HG02852 (cell line): ENCODE measurements around the gene ADD3.
A peak's percentile ranks its signal among the peaks of the same experiment; 100 is the strongest.
"Not testable (repeated sequence)": the region's sequence is repeated elsewhere in the genome, so short reads cannot be mapped to it uniquely, and the experiment has no call there.

Source experiments
- ATAC-seq: cut with Tn5 transposase; IDR thresholded peaks from one replicate; pipeline ENCODE4 v1.9.1; 2021; ENCODE audit warnings: mild to moderate bottlenecking, moderate library complexity; ENCODE audit not compliant: unreplicated experiment

ADD3 gene

DNA sequence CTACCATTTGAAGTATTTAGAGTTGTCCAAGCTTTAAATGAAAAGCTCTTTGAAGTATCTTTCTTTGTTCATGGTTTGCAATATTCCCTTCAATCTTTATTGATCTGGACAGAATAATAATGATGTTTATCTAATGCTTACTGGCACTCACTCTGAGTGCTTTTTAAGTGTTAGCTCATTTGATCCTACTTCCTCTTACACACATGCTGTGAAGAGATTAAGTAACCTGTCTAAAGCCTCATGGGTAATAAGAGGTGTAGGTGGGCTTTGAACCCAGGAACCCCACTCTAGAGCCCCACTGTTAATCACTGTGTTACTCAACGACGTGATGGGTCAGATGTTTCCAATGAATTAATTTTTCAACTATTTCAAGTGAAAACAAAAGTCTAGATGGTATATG, 31.1 kb upstream of the ADD3 start:
- no peak for ATAC-seq

GRCh38 chr10:109977382-109977806, 30.4 kb upstream of the ADD3 start:
- no peak for ATAC-seq

DNA sequence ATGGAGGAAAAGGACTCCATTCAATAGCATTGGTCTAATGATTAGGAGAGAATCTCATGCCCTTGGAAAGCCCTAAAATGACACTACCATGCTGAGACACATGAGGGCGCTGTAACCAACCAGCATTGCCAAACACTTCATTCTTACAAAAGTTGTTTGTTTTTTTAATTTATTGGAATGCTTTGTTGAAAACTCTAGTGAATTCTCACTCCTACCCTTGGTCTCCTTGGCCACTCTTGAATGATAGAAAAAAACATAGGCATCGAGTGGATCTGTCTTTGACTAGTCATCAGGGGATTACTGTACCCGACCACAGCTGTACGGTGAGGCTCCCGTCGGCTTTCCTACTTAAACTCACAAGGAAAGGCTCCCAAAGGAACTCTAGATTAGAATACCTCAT, 29.3 kb upstream of the ADD3 start:
- no peak for ATAC-seq

GRCh38 chr10:109979215-109979614, 28.6 kb upstream of the ADD3 start:
- ATAC-seq = no peak

- no peak for ATAC-seq
These were observed 26.1 kb upstream of the ADD3 start for GRCh38 chr10:109981650-109982049.

DNA sequence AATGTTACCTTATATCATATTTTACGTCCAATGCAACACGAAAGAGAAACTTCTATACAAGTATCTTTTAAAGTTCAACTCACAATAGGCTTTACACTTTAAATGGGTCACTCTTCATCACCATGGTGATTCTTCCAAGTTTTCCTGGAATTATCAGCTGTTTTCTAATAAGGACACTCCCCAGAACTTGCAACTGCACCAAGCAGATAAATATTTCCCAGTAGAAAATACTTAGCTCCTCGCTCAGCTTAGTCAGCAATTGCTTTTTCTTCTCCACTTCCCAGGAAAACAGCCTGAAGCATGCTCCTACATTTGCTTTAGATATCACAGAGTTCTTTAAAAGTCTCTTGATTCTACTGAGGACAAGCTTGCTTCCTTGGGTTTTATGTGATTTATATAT, 25.7 kb upstream of the ADD3 start:
- ATAC-seq = no peak

DNA sequence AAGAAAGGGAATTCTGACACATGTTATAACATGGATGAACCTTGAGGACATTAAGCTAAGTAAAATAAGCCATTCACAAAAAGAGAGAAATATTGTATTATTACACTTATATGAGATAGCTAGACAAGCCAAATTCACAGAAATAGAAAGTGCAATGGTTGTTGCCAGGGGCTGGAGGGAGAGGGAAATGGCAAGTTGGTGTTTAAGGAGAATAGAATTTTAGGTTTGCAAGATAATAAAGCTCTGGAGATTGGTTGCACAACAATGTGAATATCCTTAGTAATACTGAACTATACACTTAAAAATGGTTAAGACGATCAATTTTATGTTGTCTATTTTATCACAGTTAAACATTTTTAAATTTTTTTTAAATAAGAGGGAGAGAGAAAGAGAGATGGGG, 25.0 kb upstream of the ADD3 start:
- no peak for ATAC-seq

- no peak for ATAC-seq
These were observed 23.8 kb upstream of the ADD3 start for GRCh38 chr10:109984013-109984412.

DNA sequence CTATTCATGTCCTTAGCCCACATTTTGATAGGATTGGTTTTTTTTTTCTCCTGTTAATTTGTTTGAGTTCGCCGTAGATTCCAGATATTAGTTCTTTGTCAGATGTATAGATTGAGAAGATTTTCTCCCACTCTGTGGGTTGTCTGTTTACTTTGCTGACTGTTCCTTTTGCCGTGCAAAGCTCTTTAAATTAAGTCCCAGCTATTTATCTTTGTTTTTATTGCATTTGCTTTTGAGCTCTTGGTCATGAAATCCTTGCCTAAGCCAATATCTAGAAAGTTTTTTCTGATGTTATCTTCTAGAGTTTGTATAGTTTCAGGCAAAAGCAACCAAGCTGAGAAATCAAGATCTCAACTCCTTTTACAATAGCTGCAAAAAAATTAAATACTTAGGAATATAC, 22.0 kb upstream of the ADD3 start:
- not testable (repeated sequence) for ATAC-seq

DNA sequence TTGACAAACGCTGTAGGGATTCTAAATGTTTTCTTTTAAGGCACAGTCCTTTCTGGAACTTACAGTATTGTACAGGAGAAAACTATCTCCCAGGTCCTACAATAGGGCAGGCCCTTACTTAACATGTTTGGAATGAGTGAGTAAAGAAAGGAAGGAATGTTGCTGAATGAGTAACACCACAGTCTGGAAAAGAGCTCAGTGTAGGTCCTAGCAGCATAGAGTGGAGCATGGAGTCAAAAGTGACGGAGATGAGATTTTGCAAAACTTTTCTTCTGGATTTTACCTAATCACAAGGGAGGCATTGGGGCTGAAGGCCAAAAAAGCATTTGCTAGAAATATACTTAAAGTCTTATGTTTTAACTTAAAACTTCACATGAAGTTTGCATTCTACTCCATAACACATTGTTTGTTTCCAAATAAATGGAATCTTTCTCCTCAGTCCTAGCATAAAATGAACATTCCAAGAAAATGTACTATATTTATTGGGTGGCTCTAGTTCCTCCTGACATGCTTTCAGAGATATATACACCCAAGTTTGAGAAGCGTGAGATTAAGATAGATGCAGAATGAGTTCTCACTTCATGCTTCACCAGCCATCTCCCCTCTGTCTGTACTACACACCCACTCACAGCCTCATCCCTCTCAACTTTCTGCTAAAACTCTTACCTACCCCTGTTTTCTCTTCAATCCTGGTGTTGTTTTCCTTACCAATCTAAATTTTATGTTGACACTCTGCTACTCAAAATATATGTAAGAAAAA, 20.2 kb upstream of the ADD3 start:
- no peak for ATAC-seq

- no peak for ATAC-seq
These were observed 19.6 kb upstream of the ADD3 start for GRCh38 chr10:109988212-109988596.

DNA sequence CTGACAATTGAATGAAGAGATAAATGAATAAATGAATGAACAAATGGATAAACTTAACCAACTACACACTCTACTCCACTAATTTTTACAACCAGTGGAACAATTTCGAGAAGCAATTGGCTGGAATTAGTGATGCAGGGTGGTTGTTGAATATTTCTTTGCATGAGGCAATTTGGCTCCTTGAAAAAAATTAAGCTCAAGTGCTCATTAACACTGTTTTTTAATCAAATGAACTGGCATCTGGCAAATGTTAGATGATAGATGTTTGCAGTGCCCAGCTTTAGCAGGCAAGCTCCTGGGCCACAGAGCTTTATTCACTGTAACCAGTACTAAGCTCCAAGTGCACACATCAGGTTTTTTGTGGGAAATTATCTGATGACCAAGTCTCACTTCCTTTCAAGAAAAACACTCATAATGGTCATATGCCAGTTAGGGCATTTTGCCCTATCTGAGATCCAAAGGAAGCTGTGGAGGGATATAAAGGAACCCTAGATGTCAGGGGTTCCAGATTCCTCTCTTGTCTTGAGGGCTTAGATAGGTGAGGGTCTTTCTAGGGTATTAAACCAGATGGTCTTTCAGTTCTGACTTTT, 16.4 kb upstream of the ADD3 start:
- ATAC-seq = no peak

DNA sequence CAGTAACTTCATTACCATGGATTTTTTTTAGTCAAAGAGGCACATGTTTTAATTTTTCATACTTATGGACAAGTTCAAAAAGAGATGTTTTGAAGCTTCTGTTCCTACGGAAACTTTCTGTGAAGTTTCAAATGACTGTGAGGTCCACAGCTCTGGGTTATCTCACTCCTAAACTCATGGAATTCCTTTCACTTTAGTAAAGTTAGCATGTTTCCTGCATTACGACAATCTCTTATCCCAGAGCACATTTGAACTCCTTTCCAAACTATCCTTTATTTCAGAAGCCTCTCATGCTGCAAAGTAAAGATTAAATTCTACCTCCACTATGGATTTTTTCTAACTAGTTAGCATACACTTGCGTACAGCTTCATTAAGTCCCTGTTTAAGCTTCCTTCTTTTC, 15.3 kb upstream of the ADD3 start:
- no peak for ATAC-seq

DNA sequence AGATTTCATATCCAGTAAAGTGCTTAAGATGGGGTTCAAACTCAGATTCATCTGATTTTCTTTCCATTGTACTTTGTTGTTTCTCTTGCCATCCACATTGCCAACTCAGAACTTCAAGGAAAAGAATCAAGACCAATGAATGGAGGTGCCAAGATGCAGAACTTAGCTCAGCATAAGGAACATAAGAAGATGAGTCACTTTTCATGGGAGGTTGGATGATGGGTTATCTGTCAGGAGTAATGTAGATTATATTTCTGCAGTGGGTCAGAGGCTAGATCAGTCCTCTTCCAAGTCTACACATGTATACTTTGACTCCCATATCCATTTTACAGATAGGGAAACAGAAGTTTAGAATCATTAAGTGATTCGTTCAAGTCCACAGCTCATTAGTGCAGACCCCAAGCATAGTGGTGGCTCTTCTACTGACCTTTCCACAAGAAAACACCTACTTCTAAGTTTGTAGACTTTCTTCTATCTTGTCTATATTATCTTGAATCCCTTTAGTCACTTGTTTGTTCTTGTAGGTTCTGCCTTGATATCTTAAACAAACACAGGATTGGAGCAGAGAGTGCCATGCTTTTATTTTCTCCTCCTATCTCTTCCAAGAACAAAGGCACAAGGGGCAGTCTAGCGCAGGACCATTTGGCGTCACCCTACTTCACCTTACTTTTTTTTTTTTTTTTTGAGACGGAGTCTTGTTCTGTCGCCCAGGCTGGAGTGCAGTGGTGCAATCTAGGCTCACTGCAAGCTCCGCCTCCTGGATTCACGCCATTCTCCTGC, 14.0 kb upstream of the ADD3 start:
- no peak for ATAC-seq

- ATAC-seq = no peak
These were observed 12.8 kb upstream of the ADD3 start for GRCh38 chr10:109994711-109995577.

GRCh38 chr10:109995595-109995994, 12.2 kb upstream of the ADD3 start:
- ATAC-seq = no peak

GRCh38 chr10:109996225-109996624, 11.6 kb upstream of the ADD3 start:
- peak; percentile 62 for ATAC-seq

GRCh38 chr10:109996766-109997171, 11.0 kb upstream of the ADD3 start:
- ATAC-seq = peak; percentile 10

DNA sequence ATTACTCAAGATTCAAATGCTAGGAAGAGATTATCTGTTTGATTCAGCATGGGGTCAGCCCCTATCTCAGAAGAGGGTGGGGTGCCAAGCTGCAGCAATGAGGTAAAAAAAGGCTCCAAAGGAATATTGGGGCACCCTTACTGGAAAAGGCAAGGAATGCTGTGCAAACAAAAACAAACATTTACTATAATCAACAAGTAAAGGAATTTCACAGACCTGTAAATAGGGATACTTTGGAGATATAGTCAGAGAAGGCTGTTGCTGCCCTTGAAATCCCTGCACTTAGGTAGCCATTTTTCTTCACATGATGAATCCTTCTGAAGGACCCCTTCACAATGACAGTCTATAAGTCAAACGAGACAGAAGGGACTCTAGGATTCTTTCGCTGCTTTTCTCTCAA, 10.6 kb upstream of the ADD3 start:
- no peak for ATAC-seq

DNA sequence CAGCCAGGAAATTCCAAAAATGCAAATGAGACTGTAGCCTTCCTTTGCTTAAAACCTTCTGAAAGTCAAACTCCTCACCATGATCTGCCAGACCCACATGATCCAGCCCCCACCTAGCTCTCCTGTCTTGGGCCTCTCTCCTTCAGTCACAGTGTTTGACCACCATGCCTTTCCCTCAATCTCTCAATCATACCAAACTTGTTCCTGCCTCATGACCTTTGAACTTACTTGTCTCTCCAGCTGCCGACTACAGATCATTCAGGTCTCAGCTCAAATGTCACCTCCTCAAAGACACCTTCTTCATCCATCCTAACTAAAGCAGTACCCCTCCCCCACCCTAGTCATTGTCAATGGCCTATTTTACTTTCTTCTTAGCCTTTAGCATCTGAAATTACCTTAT, 9.3 kb upstream of the ADD3 start:
- ATAC-seq = no peak
